K562 (cell line): Measurements from ENCODE around the gene SP2. TPM values are rescaled to one million over a fixed set of nuclear protein-coding genes. Genes with fewer than 3 reads are reported as not detected.

Experiments
- ATF2 ChIP-seq: sonication (generic); formaldehyde crosslinking; IDR thresholded peaks from 2 replicates; pipeline ENCODE4 v1.8.1; 2022; ENCODE audit warnings: missing genetic modification reagents
- CHD2 ChIP-seq: IDR thresholded peaks from 2 replicates; pipeline ENCODE4 v1.6.1; 2011; ENCODE audit warnings: low read depth, low read length
- EP400 ChIP-seq: fragments of 450-650 bp; IDR thresholded peaks from 2 replicates; pipeline ENCODE4 v1.6.1; 2017; ENCODE audit warnings: antibody characterized with exemption, mild to moderate bottlenecking, moderate library complexity
- JUN ChIP-seq, 2 experiments: sonication (generic) in 1 of 2; formaldehyde crosslinking in 1 of 2; IDR thresholded peaks; 2 replicates each; pipeline versions ENCODE4 v1.6.1 to v1.8.0; 2012 to 2022; ENCODE audit warnings: borderline replicate concordance in 2 of 2, mild to moderate bottlenecking in 2 of 2, improper control_type of control experiment in 1 of 2, low read depth in 1 of 2, low read length in 1 of 2, missing genetic modification reagents in 1 of 2
- NCOA4 ChIP-seq: fragments of 450-650 bp; IDR thresholded peaks from 2 replicates; pipeline ENCODE4 v1.6.1; 2018; ENCODE audit warnings: mild to moderate bottlenecking; ENCODE audit not compliant: partially characterized antibody
- NEUROD1 ChIP-seq: fragments of 150-350 bp; IDR thresholded peaks from 2 replicates; pipeline ENCODE4 v1.6.1; 2014; ENCODE audit warnings: borderline replicate concordance, low read length, low read depth; ENCODE audit not compliant: partially characterized antibody
- PATZ1 ChIP-seq: fragments of 250-450 bp; sonication (Bioruptor Pico); IDR thresholded peaks from 2 replicates; pipeline ENCODE4 v1.5.0; 2020; ENCODE audit warnings: mild to moderate bottlenecking, borderline replicate concordance
- POLR2AphosphoS5 ChIP-seq: IDR thresholded peaks from 2 replicates; pipeline ENCODE4 v1.6.1; 2011; ENCODE audit warnings: mild to moderate bottlenecking, low read depth, low read length, moderate library complexity; ENCODE audit not compliant: control insufficient read depth, insufficient read depth
- PRMT5 ChIP-seq: sonication (generic); formaldehyde crosslinking; IDR thresholded peaks from 2 replicates; pipeline ENCODE4 v1.5.0; 2020; ENCODE audit warnings: missing genetic modification reagents
- RBFOX2 ChIP-seq: fragments of 200-400 bp; formaldehyde crosslinking; IDR thresholded peaks from 2 replicates; pipeline ENCODE4 v1.6.1; 2017; ENCODE audit warnings: low read depth, mild to moderate bottlenecking, low read length, moderate library complexity
- SIN3A ChIP-seq, 2 experiments: fragments of 150-350 bp in 1 of 2; IDR thresholded peaks; 2 replicates each; pipeline ENCODE4 v1.6.1; 2011 to 2016; ENCODE audit warnings: borderline replicate concordance in 2 of 2, low read depth in 2 of 2, low read length in 2 of 2, mild to moderate bottlenecking in 2 of 2, moderate library complexity in 2 of 2; ENCODE audit not compliant: control insufficient read depth in 1 of 2
- SMARCA4 ChIP-seq: fragments of 450-650 bp; IDR thresholded peaks from 2 replicates; pipeline ENCODE4 v1.6.1; 2016
- SNAPC5 ChIP-seq: fragments of 250-450 bp; sonication (Bioruptor Pico); IDR thresholded peaks from 2 replicates; pipeline ENCODE4 v1.8.0; 2021; ENCODE audit warnings: moderate library complexity, mild to moderate bottlenecking, inconsistent platforms
- SREBF1 ChIP-seq: fragments of 150-350 bp; IDR thresholded peaks from 2 replicates; pipeline ENCODE4 v1.6.1; 2014; ENCODE audit warnings: antibody characterized with exemption, low read depth, low read length, borderline replicate concordance
- SRF ChIP-seq, 2 experiments: fragments of 250-450, 450-650 bp in 1 of 2; sonication (Bioruptor Pico) in 1 of 2; sonication (generic) in 1 of 2; formaldehyde crosslinking; IDR thresholded peaks; 2 replicates each; pipeline versions ENCODE4 v1.5.0 to v1.5.1; 2020 to 2022; ENCODE audit warnings: mild to moderate bottlenecking in 1 of 2, missing genetic modification reagents in 1 of 2
- SRSF1 ChIP-seq: fragments of 200-400 bp; formaldehyde crosslinking; IDR thresholded peaks from 2 replicates; pipeline ENCODE4 v1.6.1; 2017; ENCODE audit warnings: mild to moderate bottlenecking, low read depth, low read length, moderate library complexity
- TARDBP ChIP-seq: fragments of 450-650 bp; IDR thresholded peaks from 2 replicates; pipeline ENCODE4 v1.6.1; 2016
- TFAM ChIP-seq: fragments of 250-450 bp; sonication (Bioruptor Pico); conservative IDR thresholded peaks from 2 replicates; pipeline ENCODE4 v1.5.0; 2021; ENCODE audit warnings: mild to moderate bottlenecking, moderate library complexity
- YY1 ChIP-seq, 3 experiments: IDR thresholded peaks; 2 replicates each; pipeline ENCODE4 v1.6.1; 2011; ENCODE audit warnings: low read length in 2 of 3, mild to moderate bottlenecking in 2 of 3, moderate library complexity in 2 of 3, borderline replicate concordance in 1 of 3, control low read depth in 1 of 3, low read depth in 1 of 3; ENCODE audit not compliant: insufficient read depth in 3 of 3, insufficient replicate concordance in 2 of 3, control insufficient read depth in 1 of 3, insufficient read length in 1 of 3; ENCODE audit errors: extremely low read depth in 1 of 3
- ZBTB8A ChIP-seq: fragments of 450-650 bp; IDR thresholded peaks from 2 replicates; pipeline ENCODE4 v1.6.1; 2018; ENCODE audit warnings: mild to moderate bottlenecking, moderate library complexity; ENCODE audit not compliant: partially characterized antibody
- ZNF76 ChIP-seq: fragments of 250-450 bp; sonication (Bioruptor Pico); IDR thresholded peaks from 2 replicates; pipeline ENCODE4 v1.4.0; 2020; ENCODE audit warnings: mild to moderate bottlenecking, moderate library complexity, borderline replicate concordance
- ZNF766 ChIP-seq: fragments of 200-800 bp; sonication (Bioruptor generic); conservative IDR thresholded peaks from 2 replicates; pipeline ENCODE4 v1.6.1; 2016; ENCODE audit warnings: missing genetic modification characterization, missing compliant biosample characterization
- polyA plus RNA-seq, 8 experiments: library from polyadenylated mRNA; depleted of rRNA in 4 of 8; stranded (reverse) in 5 of 8; unstranded in 3 of 8; fragments of >200 nt; fragmentation: Nextera tagmentation in 2 of 8; fragmentation: Illumina TruSeq in 1 of 8; extraction: Ambion mirVana in 2 of 8; extraction: Trizol in 1 of 8; gene quantifications; 2 replicates each; pipeline versions ENCODE4 v1.2.1 to v1.2.3, GENCODE V29; 2011 to 2014; ENCODE audit warnings: inconsistent platforms in 1 of 8, missing spikeins in 1 of 8
- total RNA-seq, 7 experiments: library from RNA; depleted of rRNA in 6 of 7; stranded (reverse); fragments of >200 nt in 6 of 7; fragmentation: Illumina TruSeq in 2 of 7; extraction: Trizol in 2 of 7; gene quantifications; 2 replicates each; pipeline versions ENCODE4 v1.2.1 to v1.2.3, GENCODE V29; 2011 to 2021; ENCODE audit warnings: low replicate concordance in 1 of 7

The SP2 gene
- total and polyA plus RNA-seq, 9 of the 15 experiments (the other 6 are each of a cell fraction or from before 2014, with no cell fraction given), result 0.77 to 22.3 (median 2.3) TPM

- no peak for TF ChIP-seq ATF2 (CRISPR knock-in tag)
- TF ChIP-seq NEUROD1, result peak; percentile 100
- 0 out of 4 replicates have a peak, but pooled peaks of 1 of the 2 experiments have one; percentile 31 for TF ChIP-seq SRF (CRISPR knock-in tag; IDR thresholded peaks at IDR 0.05)
- TF ChIP-seq TFAM (CRISPR knock-in tag), result no peak
- peak; percentile 97 for TF ChIP-seq CHD2
- TF ChIP-seq NCOA4, result no peak
- no peak for TF ChIP-seq SRSF1
- no peak for TF ChIP-seq ZBTB8A
- TF ChIP-seq SREBF1, result peak; percentile 68; the same call in 1 of the 2 replicates
- TF ChIP-seq PATZ1 (CRISPR knock-in tag), result no peak
- TF ChIP-seq SIN3A (IDR thresholded peaks at IDR 0.05; ENCODE audit: borderline replicate concordance in 2 of 2, control insufficient read depth in 1 of 2, low read depth in 2 of 2, low read length in 2 of 2), result peak; percentile 33 to 86; a peak in 1 of 4 replicates
- no peak for TF ChIP-seq JUN (IDR thresholded peaks at IDR 0.05; ENCODE audit: borderline replicate concordance, low read depth, low read length)
- 0 out of 2 replicates have a peak, but pooled peaks have one; percentile 42 for TF ChIP-seq JUN (CRISPR knock-in tag; IDR thresholded peaks at IDR 0.05; ENCODE audit: borderline replicate concordance)
- no peak for TF ChIP-seq ZNF766 (CRISPR knock-in tag)
- peak; percentile 26; the same call in 1 of the 2 replicates for TF ChIP-seq TARDBP
- no peak for TF ChIP-seq PRMT5
- peak; percentile 87 for TF ChIP-seq EP400
- peak; percentile 90 for TF ChIP-seq RBFOX2
- peak in 2 of 3 experiments; percentile 30 to 59 for TF ChIP-seq YY1 (IDR thresholded peaks at IDR 0.05; ENCODE audit: borderline replicate concordance in 1 of 3, control insufficient read depth in 1 of 3, extremely low read depth in 1 of 3, insufficient read depth in 3 of 3, insufficient read length in 1 of 3, insufficient replicate concordance in 2 of 3, low read depth in 1 of 3, low read length in 2 of 3)
- TF ChIP-seq SMARCA4, result no peak
- no peak for TF ChIP-seq SNAPC5
- TF ChIP-seq POLR2AphosphoS5, result peak; percentile 71; the same call in 1 of the 2 replicates
- no peak for TF ChIP-seq ZNF76
These were observed at the start of gene SP2 (continued) for GRCh38 chr17:47895856-47896671.
